Measurements from ENCODE around the gene PCDHGA11.
"Not testable (repeated sequence)": the region's sequence is repeated elsewhere in the genome, so short reads cannot be mapped to it uniquely, and the experiment has no call there.

Gene PCDHGA11

DNA sequence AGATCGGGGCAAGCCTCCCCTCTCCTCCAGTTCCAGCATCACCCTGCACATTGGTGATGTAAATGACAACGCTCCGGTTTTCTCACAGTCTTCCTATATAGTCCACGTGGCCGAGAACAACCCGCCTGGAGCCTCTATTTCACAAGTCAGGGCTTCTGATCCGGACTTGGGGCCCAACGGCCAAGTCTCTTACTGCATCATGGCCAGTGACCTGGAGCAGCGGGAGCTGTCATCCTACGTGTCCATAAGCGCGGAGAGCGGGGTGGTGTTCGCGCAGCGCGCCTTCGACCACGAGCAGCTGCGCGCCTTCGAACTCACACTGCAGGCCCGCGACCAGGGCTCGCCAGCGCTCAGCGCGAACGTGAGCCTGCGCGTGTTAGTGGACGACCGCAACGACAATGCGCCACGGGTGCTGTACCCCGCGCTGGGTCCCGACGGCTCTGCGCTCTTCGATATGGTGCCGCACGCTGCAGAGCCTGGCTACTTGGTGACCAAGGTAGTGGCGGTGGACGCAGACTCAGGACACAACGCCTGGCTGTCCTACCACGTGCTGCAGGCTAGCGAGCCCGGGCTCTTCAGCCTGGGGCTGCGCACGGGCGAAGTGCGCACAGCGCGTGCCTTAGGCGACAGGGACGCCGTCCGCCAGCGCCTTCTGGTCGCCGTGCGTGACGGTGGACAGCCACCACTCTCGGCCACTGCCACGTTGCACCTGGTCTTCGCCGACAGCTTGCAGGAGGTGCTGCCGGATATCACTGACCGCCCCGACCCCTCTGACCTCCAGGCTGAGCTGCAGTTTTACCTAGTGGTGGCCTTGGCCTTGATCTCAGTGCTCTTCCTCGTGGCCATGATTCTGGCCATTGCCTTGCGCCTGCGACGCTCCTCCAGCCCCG lies 31.5 kb upstream of the PCDHGA11 start:
- DNase-seq (ENCODE audit: extremely low read depth, insufficient read length) = no peak
- TF ChIP-seq, protein P1, sequence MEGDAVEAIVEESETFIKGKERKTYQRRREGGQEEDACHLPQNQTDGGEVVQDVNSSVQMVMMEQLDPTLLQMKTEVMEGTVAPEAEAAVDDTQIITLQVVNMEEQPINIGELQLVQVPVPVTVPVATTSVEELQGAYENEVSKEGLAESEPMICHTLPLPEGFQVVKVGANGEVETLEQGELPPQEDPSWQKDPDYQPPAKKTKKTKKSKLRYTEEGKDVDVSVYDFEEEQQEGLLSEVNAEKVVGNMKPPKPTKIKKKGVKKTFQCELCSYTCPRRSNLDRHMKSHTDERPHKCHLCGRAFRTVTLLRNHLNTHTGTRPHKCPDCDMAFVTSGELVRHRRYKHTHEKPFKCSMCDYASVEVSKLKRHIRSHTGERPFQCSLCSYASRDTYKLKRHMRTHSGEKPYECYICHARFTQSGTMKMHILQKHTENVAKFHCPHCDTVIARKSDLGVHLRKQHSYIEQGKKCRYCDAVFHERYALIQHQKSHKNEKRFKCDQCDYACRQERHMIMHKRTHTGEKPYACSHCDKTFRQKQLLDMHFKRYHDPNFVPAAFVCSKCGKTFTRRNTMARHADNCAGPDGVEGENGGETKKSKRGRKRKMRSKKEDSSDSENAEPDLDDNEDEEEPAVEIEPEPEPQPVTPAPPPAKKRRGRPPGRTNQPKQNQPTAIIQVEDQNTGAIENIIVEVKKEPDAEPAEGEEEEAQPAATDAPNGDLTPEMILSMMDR (IDR thresholded peaks at IDR 0.05; ENCODE audit: insufficient read depth, low read length, poor library complexity, severe bottlenecking) = no peak
- Histone ChIP-seq H3K27me3 (replicated peaks; ENCODE audit: control insufficient read depth, insufficient read depth, low read length) (no peaks in the 10 kb centered on the region), H3K4me3 (replicated peaks; ENCODE audit: low read depth, low read length) (no peak overlapping the region), H3K36me3 (ENCODE audit: control insufficient read depth, insufficient read depth, low read length) (no peaks in the 10 kb centered on the region)

DNA sequence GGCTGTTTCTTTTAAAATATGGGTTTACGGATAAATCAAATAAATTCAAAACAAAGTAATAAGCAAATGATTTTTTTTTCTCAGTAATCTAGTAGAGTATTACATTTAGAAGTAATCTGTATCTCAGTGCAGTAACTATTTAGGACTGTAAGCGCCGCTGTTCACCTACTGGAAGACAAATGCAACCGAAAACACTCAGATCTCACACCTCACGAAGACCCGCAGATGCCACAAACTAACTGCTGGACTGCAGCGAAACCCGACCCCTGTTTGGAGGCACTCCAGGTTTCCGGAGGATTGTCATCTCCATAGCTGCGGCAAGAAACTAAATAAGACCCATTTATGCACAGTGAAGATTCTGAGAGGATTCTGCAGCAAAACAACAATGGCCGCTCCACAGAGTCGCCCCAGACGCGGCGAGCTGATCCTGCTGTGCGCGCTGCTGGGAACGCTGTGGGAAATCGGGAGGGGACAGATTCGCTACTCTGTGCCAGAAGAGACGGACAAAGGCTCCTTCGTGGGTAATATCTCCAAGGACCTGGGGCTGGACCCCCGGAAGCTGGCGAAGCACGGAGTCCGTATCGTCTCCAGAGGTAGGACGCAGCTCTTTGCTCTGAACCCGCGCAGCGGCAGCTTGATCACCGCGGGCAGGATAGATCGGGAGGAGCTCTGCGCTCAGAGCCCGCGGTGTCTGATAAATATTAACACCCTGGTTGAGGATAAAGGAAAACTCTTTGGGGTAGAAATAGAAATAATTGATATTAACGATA lies 28.2 kb upstream of the PCDHGA11 start, which contains the start of gene PCDHGA8:
Gene PCDHGA8, plus strand, starts transcription at position 205 of the 770 bp plus-strand sequence. Its CDS starts 181 bp downstream, at position 386.
- DNase-seq (ENCODE audit: extremely low read depth, insufficient read length) = no peak
- TF ChIP-seq, protein P1 (IDR thresholded peaks at IDR 0.05; ENCODE audit: insufficient read depth, low read length, poor library complexity, severe bottlenecking) = no peak
- no peaks in the 10 kb centered on the region for H3K27me3 ChIP-seq (replicated peaks; ENCODE audit: control insufficient read depth, insufficient read depth, low read length)
- H3K36me3 ChIP-seq (ENCODE audit: control insufficient read depth, insufficient read depth, low read length) = no peaks in the 10 kb centered on the region
- no peak within 1 kb of the TSS for H3K4me3 ChIP-seq (replicated peaks; ENCODE audit: low read depth, low read length)

DNA sequence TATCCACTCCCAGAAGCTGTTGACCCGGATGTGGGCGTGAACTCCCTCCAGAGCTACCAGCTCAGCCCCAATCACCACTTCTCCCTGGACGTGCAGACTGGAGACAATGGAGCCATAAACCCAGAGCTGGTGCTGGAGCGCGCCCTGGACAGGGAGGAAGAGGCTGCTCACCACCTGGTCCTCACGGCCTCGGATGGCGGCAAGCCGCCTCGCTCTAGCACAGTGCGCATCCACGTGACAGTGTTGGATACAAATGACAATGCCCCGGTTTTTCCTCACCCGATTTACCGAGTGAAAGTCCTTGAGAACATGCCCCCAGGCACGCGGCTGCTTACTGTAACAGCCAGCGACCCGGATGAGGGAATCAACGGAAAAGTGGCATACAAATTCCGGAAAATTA lies 27.6 kb upstream of the PCDHGA11 start:
- no peaks in the 10 kb centered on the region for H3K27me3 ChIP-seq (replicated peaks; ENCODE audit: control insufficient read depth, insufficient read depth, low read length)
- TF ChIP-seq, protein P1 (IDR thresholded peaks at IDR 0.05; ENCODE audit: insufficient read depth, low read length, poor library complexity, severe bottlenecking) = no peak
- no peak overlapping the region for H3K4me3 ChIP-seq (replicated peaks; ENCODE audit: low read depth, low read length)
- no peaks in the 10 kb centered on the region for H3K36me3 ChIP-seq (ENCODE audit: control insufficient read depth, insufficient read depth, low read length)
- DNase-seq (ENCODE audit: extremely low read depth, insufficient read length) = no peak

DNA sequence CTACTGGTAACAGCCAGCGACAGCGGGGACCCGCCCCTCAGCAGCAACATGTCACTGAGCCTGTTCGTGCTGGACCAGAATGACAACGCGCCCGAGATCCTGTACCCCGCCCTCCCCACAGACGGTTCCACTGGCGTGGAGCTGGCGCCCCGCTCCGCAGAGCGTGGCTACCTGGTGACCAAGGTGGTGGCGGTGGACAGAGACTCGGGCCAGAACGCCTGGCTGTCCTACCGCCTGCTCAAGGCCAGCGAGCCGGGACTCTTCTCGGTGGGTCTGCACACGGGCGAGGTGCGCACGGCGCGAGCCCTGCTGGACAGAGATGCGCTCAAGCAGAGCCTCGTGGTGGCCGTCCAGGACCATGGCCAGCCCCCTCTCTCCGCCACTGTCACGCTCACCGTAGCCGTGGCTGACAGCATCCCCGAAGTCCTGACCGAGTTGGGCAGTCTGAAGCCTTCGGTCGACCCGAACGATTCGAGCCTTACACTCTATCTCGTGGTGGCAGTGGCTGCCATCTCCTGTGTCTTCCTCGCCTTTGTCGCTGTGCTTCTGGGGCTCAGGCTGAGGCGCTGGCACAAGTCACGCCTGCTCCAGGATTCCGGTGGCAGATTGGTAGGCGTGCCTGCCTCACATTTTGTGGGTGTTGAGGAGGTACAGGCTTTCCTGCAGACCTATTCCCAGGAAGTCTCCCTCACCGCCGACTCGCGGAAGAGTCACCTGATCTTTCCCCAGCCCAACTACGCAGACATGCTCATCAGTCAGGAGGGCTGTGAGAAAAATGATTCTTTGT lies 26.3 kb upstream of the PCDHGA11 start:
- not testable (repeated sequence) for H3K36me3 ChIP-seq (ENCODE audit: control insufficient read depth, insufficient read depth, low read length); H3K27me3 ChIP-seq (replicated peaks; ENCODE audit: control insufficient read depth, insufficient read depth, low read length); H3K4me3 ChIP-seq (replicated peaks; ENCODE audit: low read depth, low read length); DNase-seq (ENCODE audit: extremely low read depth, insufficient read length)

DNA sequence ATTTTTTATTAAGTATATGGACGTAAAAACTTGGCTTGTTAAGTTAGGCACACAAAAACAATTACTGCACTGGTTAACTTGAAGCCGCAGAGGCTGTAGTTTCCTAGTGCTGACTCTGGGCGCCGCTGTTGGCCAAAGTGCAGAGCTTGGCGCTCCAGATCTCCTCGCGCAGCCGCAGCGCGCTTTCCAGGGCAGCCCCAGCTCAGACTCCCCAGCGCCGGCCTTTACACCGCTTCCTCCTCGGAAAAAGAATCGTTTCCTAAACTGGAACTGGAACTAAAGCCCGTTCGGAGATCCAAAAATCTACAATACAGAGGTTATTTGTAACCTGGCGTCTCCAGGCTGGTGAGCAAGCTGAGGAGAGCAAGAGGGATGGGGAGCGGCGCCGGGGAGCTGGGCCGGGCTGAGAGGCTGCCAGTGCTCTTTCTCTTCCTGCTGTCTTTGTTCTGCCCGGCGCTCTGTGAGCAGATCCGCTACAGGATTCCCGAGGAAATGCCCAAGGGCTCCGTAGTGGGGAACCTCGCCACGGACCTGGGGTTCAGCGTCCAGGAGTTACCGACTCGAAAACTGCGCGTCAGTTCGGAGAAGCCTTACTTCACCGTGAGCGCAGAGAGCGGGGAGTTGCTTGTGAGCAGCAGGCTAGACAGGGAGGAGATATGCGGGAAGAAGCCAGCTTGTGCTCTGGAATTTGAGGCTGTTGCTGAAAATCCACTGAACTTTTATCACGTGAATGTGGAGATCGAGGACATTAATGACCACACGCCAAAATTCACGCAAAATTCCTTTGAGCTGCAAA lies 22.9 kb upstream of the PCDHGA11 start, which contains the start of gene PCDHGB5:
Gene PCDHGB5, plus strand, starts transcription at position 192 of the 796 bp plus-strand sequence. Its CDS starts 181 bp downstream, at position 373.
- H3K27me3 ChIP-seq (replicated peaks; ENCODE audit: control insufficient read depth, insufficient read depth, low read length); H3K36me3 ChIP-seq (ENCODE audit: control insufficient read depth, insufficient read depth, low read length); H3K4me3 ChIP-seq (replicated peaks; ENCODE audit: low read depth, low read length): not testable (repeated sequence)
- DNase-seq (ENCODE audit: extremely low read depth, insufficient read length) = peak; percentile 37
- TF ChIP-seq, protein P1 (IDR thresholded peaks at IDR 0.05; ENCODE audit: insufficient read depth, low read length, poor library complexity, severe bottlenecking) = peak; percentile 17
